Sigmoid colon (tissue), 4 donors: Measurements from ENCODE around the gene LIMD2.

Experiments
- POLR2A ChIP-seq, 2 donors: fragments of 450-650 bp; IDR thresholded peaks; one replicate each; pipeline ENCODE4 v1.6.1; 2016; ENCODE audit warnings: antibody characterized with exemption in 2 of 2, mild to moderate bottlenecking in 2 of 2, moderate library complexity in 2 of 2
- POLR2AphosphoS5 ChIP-seq, 4 donors: sonication (generic); formaldehyde crosslinking; IDR thresholded peaks; one replicate each; pipeline ENCODE4 v1.6.1; 2017; ENCODE audit warnings: antibody characterized with exemption in 4 of 4
- TF ChIP-seq, protein P1 (sequence below), 4 experiments: fragments of 450-650 bp in 3 of 4; fragments of 200-600 bp in 1 of 4; IDR thresholded peaks; one replicate each; pipeline ENCODE4 v1.5.1; 2016 to 2019; ENCODE audit warnings: antibody characterized with exemption in 4 of 4, mild to moderate bottlenecking in 3 of 4, moderate library complexity in 2 of 4

- TF ChIP-seq POLR2A (IDR thresholded peaks at IDR 0.05) (no peak), POLR2AphosphoS5 (IDR thresholded peaks at IDR 0.05) (peak in 3 of 4 donors; percentile 6 to 39 (median 38))
- TF ChIP-seq, protein P1, sequence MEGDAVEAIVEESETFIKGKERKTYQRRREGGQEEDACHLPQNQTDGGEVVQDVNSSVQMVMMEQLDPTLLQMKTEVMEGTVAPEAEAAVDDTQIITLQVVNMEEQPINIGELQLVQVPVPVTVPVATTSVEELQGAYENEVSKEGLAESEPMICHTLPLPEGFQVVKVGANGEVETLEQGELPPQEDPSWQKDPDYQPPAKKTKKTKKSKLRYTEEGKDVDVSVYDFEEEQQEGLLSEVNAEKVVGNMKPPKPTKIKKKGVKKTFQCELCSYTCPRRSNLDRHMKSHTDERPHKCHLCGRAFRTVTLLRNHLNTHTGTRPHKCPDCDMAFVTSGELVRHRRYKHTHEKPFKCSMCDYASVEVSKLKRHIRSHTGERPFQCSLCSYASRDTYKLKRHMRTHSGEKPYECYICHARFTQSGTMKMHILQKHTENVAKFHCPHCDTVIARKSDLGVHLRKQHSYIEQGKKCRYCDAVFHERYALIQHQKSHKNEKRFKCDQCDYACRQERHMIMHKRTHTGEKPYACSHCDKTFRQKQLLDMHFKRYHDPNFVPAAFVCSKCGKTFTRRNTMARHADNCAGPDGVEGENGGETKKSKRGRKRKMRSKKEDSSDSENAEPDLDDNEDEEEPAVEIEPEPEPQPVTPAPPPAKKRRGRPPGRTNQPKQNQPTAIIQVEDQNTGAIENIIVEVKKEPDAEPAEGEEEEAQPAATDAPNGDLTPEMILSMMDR (IDR thresholded peaks at IDR 0.05): no peak
These were observed 18.4 kb downstream of the LIMD2 start for GRCh38 chr17:63681530-63681929.
